Right ventricle myocardium superior (tissue), 1 donor: Measurements from ENCODE around the gene BRME1. TPM values are rescaled to one million over a fixed set of nuclear protein-coding genes. Genes with fewer than 3 reads are reported as not detected.

Source experiments
- ATAC-seq: fragments of 200-7000 bp; cut with Tn5 transposase; one replicate; pipeline ENCODE4 v1.9.1; 2020; ENCODE audit warnings: mild to moderate bottlenecking; ENCODE audit not compliant: poor library complexity
- DNase-seq: peaks from one replicate; pipeline ENCODE4 v3.0.0-alpha.2; 2020
- intact Hi-C: fragments of 100-400 bp; cut with DNase I; formaldehyde crosslinking; loops from one replicate; pipeline ENCODE4 v1.11.2; 2022
- total RNA-seq: library from RNA; stranded (reverse); fragmentation: NEBNext Ultra II Directional; extraction: Animal tissue kit (Norgen Biotek cat#: 25700); gene quantifications from one replicate; pipeline ENCODE4 v1.2.1, GENCODE V29; 2021
- donor health status: DM: no; HTN: yes; CAD: no; lungs with severe emphysema.

The BRME1 gene
- total RNA-seq, 1 donor from 2014 or later, result 0.81 TPM

DNA sequence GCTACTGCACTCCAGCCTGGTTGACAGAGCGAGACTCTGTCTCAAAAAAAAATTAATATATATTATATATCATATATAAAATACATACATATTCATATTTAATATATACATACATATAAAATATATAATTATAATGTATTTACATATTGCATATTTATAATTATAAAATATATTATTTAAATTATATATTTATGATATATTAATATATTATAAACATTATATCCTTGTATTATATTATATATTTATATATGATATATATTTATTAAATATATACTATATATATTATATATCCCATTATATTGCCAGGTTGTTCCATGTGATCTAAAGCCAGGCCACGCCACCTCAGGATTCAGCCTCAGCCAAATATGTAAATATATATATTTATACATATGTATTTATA lies 9.7 kb downstream of the BRME1 start:
- ATAC-seq (no peak), DNase-seq (no peak)
- intact Hi-C loops, result no loop called here

DNA sequence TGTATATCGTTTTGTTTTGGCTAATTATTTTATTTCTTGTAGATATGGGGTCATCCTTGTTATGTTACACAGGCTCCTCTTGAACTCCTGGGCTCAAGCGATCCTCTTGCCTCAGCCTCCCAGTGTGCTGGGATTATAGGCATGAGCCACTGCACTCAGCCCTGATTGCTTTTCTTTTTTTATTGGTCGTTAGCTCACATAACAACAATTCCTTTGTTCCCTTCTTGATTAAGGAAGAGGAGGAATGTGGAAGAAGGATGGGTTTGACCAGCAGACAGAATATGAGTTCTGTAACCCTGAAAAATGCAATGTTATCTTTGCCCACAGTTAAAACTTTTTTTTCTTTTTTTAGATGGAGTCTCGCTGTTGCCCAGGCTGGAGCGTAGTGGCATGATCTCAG lies 11.4 kb downstream of the BRME1 start:
- intact Hi-C loops, result no loop called here
- DNase-seq, result no peak
- no peak for ATAC-seq

DNA sequence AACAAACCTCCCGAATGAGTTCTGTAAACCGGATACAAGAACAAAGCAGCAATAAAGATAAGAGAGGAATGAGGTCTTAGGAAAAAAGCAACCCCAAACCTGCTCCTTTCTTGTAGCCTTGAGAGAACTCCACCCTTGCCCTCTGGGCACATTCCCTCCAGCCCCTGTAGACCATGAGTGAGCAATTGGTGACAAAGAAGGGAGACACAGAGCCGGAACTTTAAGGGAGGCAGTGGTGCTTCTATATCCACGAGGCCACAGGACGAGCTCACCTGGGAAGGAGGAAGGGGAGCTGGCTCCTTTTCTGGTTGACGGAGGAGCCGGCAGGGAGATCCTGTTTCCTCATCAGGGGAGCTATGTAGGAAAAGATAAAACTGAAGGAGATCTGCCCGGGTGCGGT lies 13.0 kb downstream of the BRME1 start:
- DNase-seq (no peak), ATAC-seq (no peak)
- intact Hi-C loops, result no loop called here

- no peak for DNase-seq
- intact Hi-C loops, result no loop called here
- ATAC-seq, result no peak
Measured at GRCh38 chr19:13890136-13890535, 15.8 kb downstream of the BRME1 start.

DNA sequence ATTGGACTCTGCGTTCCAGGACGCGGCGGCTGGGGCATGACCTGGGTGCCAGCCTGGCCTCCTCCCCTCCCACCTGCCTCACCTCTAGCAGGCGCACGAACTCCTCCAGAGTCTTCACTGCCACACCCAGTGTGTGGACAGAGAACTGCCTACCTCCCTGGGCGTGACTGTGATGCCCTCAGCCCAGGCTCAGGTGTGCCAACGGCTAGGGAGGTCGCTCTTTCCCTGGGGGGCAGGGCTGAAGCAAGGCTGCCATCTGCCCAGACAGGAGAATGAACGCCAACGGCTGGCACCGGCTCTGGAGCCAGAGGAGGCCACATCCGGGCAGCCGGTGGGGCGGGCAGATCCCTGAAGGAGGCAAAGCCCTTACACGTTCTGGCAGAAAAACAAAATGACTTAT lies 17.6 kb downstream of the BRME1 start:
- intact Hi-C loops, result no loop called here
- ATAC-seq, result no peak
- no peak for DNase-seq

DNA sequence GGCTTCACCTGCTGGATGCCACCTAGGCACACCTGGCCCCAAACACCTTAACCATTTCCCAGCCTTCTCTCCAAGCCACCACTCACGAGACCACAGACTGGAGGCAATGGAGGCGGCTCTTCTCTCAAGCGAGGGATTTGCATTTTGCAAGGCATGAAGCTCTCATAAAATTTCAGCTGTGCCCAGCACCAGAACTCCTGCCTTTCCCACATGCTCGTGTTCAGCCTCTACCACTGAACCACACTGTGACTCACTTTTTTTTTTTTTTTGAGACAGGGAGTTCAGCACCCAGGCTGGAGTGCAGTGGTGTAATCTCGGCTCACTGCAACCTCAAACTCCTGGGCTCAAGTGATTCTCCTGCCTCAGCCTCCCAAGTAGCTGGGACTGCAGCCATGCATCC lies 18.4 kb downstream of the BRME1 start:
- intact Hi-C loops, result no loop called here
- no peak for DNase-seq
- no peak for ATAC-seq

- no peak for ATAC-seq
- DNase-seq, result no peak
- intact Hi-C loops, result no loop called here
Measured at GRCh38 chr19:13887018-13887436, 18.9 kb downstream of the BRME1 start.

DNA sequence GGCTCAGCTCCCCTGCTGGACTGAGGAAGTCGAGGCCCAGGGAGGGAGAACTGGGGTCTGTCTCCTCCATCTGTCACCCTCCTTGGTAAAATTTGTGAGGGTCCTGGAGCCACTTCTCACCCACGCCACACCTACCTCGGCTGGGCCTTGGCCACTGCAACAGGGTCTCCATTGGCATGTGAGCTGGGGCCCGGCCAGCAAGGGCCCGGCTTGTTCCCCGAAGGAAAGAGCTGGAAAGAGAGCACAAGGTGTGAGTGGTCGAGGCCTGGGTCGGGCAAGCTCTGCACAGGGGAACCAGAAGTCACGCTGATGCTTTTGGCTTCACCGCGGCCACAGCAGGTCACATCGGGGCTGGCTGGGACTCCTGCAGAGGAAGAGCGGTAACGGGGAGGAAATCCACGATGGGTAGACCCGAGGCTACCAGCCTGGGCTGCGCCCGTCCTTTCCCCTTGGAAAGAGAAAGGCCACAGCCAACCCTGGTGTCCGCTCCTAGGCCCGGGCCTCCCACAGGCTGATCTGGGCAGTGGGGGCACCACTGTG lies 20.0 kb downstream of the BRME1 start:
- intact Hi-C loops, result no loop called here
- DNase-seq (no peak), ATAC-seq (no peak)

DNA sequence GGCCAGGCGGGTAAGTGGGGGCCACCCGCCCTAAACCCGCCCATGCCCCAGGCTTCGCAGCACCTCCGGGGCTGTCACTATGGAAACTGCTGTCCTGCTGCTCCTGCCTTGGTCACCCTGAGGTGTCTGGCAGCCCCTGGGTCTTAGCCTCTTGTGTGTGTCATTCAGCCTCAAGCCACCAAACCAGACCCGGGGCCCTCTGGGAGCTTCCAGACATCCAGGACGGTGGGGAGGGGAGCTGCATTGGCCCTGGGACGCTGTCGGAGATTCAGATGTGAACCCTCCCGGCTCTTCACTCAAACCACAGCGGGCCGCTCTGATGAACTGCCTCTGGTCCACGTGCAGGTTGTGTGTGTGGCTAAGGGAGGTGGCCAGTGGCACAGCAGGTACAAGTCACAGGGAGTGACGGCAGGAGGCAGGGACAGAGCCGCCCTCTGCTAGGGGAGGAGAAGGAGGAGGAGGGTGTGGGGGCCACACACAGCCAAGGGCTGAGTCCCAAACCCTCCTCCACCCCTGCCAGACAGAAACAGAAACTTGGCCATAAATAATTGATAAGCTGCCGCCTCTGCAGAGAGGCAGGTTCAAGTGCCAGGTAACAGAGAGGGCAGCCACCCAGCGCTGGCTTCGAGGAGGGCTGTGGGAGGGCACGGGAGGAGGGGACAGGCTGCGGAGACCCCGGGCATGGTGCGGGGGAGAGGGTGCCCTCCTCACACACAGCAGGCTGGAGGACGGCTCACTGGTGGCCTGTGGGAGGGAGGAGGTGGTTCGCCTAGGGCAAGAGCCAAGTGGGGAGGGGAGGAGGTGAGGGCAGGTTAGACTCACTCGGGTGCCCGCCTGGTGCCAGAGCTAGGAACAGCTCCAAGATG lies 21.0 kb downstream of the BRME1 start:
- intact Hi-C loops, result loop anchor here (5.0 kb wide), 1 partner anchor 187 kb away; the partner anchor contains the start of gene MISP3
- peak; percentile 9 for ATAC-seq
- DNase-seq, result no peak

DNA sequence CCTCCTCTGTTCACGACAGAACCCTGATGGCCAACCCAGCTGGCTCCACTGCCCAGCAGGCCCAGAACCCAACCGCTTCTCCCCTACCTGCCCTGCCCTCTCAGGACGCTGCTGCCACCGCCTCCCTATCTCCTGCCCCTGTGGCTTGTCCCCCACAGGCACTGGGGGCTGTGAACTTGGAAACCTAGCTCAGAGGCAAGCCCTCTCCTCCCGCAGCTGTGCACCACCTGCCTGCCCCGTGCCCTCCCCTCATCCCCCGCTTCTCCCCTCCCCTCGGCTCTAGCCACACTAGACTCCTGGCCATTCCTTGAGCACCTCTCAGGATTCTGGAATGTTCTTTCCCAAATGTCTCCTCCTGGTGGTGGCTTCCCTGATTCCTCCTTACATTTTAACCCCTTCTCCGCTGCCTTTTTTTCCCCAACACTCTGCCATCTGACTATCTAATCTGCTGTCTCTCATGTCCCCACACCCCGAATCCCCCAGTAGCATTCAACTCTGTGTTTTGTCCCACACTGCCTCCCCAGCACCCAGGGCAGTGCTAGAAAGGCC lies 22.3 kb downstream of the BRME1 start:
- ATAC-seq, result no peak
- DNase-seq, result no peak
- intact Hi-C loops, result loop anchor here (5.0 kb wide), 1 partner anchor 189 kb away; the partner anchor contains the start of gene MISP3

DNA sequence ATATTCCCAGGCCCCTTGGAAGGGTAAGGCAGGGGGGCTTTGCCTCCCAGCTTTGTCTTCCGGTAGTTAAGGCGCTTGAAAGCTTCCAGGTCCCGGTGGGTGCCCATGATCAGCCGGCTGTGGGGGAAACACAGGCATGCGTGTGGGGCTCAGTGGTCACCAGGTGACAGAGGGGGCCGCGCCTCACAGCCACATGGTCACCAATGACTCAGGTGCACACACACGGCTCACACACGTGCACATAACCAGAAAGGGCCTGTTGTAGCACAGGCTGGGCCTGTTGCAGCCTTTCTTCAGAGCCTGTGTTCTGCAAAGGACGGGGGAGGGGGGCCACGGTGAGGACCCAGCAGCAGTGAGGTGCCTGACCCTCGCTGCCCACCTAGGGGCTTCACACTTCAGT lies 23.1 kb downstream of the BRME1 start:
- ATAC-seq (no peak), DNase-seq (no peak)
- intact Hi-C loops, result loop anchor here (5.0 kb wide), 1 partner anchor 189 kb away; the partner anchor contains the start of gene MISP3

GRCh38 chr19:13882419-13882795 lies 23.5 kb downstream of the BRME1 start:
- DNase-seq (no peak), ATAC-seq (no peak)
- intact Hi-C loops, result loop anchor here (5.0 kb wide), 1 partner anchor 190 kb away; the partner anchor contains the start of gene MISP3

GRCh38 chr19:13881692-13882418 lies 24.1 kb downstream of the BRME1 start:
- ATAC-seq (no peak), DNase-seq (peak; percentile 65)
- intact Hi-C loops, result loop anchor here (5.0 kb wide), 1 partner anchor 190 kb away; the partner anchor contains the start of gene MISP3

DNA sequence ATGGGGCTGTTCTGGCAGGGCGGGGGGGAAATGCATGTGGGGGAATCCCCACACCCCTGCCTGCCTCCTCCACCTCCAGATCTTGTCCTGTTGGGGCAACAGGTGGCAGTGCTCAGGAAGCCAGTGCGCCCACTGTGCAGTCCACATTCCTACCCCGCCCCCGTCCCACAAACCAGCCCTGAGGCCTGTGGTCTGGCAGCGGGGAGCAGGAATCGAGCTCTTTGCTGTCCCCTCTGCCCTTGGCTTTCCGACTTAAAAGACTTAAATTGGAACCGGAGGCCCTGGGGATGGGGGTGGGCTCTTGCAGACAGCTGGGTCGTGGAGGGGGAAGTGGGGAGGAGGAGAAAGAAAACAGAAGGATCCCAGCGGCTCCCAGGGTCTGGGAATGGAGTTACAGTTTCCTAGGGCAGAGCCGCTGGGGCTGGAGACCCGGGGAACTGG lies 24.6 kb downstream of the BRME1 start:
- DNase-seq, result no peak
- intact Hi-C loops, result loop anchor here (5.0 kb wide), 1 partner anchor 191 kb away; the partner anchor contains the start of gene MISP3
- no peak for ATAC-seq

GRCh38 chr19:13880059-13881043 lies 25.6 kb downstream of the BRME1 start:
- intact Hi-C loops, result loop anchor here (5.0 kb wide), 1 partner anchor 192 kb away; the partner anchor contains the start of gene MISP3
- DNase-seq (peak; percentile 99), ATAC-seq (peak; percentile 97)

GRCh38 chr19:13877303-13877702 lies 28.6 kb downstream of the BRME1 start:
- intact Hi-C loops, result no loop called here
- DNase-seq (no peak), ATAC-seq (no peak)

DNA sequence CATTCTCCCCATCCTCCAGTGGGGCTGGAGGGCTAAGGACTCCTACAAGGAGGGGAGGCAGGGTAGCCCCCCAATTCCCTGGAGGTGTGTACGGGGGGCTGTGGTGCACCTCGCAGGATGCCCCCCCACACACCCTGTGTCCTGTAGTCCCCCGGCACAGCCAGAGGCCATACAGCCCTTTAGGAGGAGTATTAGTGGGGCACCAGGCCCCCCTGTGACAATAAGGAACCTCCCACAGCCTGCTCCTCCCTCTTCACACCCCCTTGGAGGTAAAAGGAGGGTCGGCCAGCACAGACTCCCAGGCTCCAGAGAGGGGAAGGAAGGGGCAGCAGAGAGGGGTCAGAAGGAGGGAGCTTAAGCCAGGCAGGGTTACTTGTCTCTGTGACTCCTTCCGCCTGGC lies 29.1 kb downstream of the BRME1 start, which contains the start of gene NANOS3:
Gene NANOS3, plus strand, starts transcription at position 301 of the 400 bp plus-strand sequence. CDS start 115 bp downstream, outside the sequence.
- DNase-seq (no peak), ATAC-seq (no peak)
- intact Hi-C loops, result no loop called here

DNA sequence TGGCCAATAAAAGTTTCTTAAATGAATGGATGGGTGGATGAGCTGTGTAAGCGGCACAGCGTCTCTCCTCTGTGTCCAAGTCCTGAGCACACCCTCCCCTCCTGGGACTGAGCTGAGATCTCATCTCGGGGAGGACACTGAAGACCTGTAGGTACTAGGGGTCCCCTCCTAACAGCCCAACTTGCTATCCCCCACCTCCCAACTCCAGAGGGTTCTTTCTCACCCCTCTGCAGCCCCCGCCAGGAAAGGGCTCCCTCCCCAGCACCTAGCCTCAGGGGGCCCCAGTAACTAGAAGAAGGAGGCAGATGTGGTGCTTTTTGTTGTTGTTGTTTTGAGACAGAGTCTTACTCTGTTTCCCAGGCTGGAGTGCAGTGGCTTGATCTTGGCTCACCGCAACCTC lies 30.1 kb downstream of the BRME1 start:
- DNase-seq (no peak), ATAC-seq (no peak)
- intact Hi-C loops, result no loop called here
